HEK293 (cell line): ENCODE measurements around the gene RGS12.
A peak's percentile ranks its signal among the peaks of the same experiment; 100 is the strongest.

Experiments used
- GLI4 ChIP-seq: fragments of 450-650 bp; formaldehyde crosslinking; IDR thresholded peaks from 2 replicates; pipeline ENCODE4 v1.5.1; 2016; ENCODE audit warnings: missing biosample characterization, missing genetic modification characterization
- GLIS2 ChIP-seq: fragments of 450-650 bp; formaldehyde crosslinking; IDR thresholded peaks from 2 replicates; pipeline ENCODE4 v1.5.1; 2016; ENCODE audit warnings: missing biosample characterization, missing genetic modification characterization
- KLF16 ChIP-seq: fragments of 450-650 bp; formaldehyde crosslinking; IDR thresholded peaks from 2 replicates; pipeline ENCODE4 v1.5.1; 2017; ENCODE audit warnings: missing biosample characterization, missing genetic modification characterization
- PBX3 ChIP-seq: sonication (generic); formaldehyde crosslinking; IDR thresholded peaks from 2 replicates; pipeline ENCODE4 v1.8.1; 2022; ENCODE audit warnings: mild to moderate bottlenecking, moderate library complexity, missing genetic modification reagents
- PRDM1 ChIP-seq: fragments of 450-650 bp; formaldehyde crosslinking; IDR thresholded peaks from 2 replicates; pipeline ENCODE4; 2016; ENCODE audit warnings: missing biosample characterization, missing genetic modification characterization
- REST ChIP-seq: fragments of 450-650 bp; formaldehyde crosslinking; IDR thresholded peaks from 2 replicates; pipeline ENCODE4 v1.5.1; 2016; ENCODE audit warnings: missing biosample characterization, missing genetic modification characterization
- SALL2 ChIP-seq: fragments of 450-650 bp; formaldehyde crosslinking; IDR thresholded peaks from 2 replicates; pipeline ENCODE4 v1.5.0; 2017; ENCODE audit warnings: missing biosample characterization, mild to moderate bottlenecking, missing genetic modification characterization, borderline replicate concordance
- SP3 ChIP-seq: fragments of 450-650 bp; formaldehyde crosslinking; IDR thresholded peaks from 2 replicates; pipeline ENCODE4 v1.5.1; 2016; ENCODE audit warnings: missing biosample characterization, missing genetic modification characterization
- SP7 ChIP-seq: fragments of 450-650 bp; formaldehyde crosslinking; IDR thresholded peaks from 2 replicates; pipeline ENCODE4 v1.5.1; 2016; ENCODE audit warnings: missing biosample characterization, missing genetic modification characterization
- ZBTB11 ChIP-seq: fragments of 450-650 bp; formaldehyde crosslinking; conservative IDR thresholded peaks from 2 replicates; pipeline ENCODE4 v1.5.1; 2016; ENCODE audit warnings: low read depth, missing biosample characterization, missing genetic modification characterization
- ZBTB26 ChIP-seq: fragments of 450-650 bp; formaldehyde crosslinking; optimal IDR thresholded peaks from 2 replicates; pipeline ENCODE3; 2016; ENCODE audit warnings: missing biosample characterization, mild to moderate bottlenecking, missing genetic modification characterization
- ZBTB44 ChIP-seq: fragments of 450-650 bp; IDR thresholded peaks from 2 replicates; pipeline ENCODE4 v1.5.1; 2018; ENCODE audit warnings: missing biosample characterization, mild to moderate bottlenecking, missing genetic modification characterization
- ZBTB8A ChIP-seq: fragments of 450-650 bp; formaldehyde crosslinking; IDR thresholded peaks from 2 replicates; pipeline ENCODE4 v1.5.1; 2016; ENCODE audit warnings: missing biosample characterization, missing genetic modification characterization
- ZFP3 ChIP-seq: fragments of 450-650 bp; formaldehyde crosslinking; IDR thresholded peaks from 2 replicates; pipeline ENCODE4 v1.5.1; 2016; ENCODE audit warnings: low read depth, missing biosample characterization, missing genetic modification characterization
- ZIC2 ChIP-seq: fragments of 450-650 bp; formaldehyde crosslinking; IDR thresholded peaks from 2 replicates; pipeline ENCODE4 v1.5.1; 2016; ENCODE audit warnings: missing biosample characterization, missing genetic modification characterization
- ZNF132 ChIP-seq: fragments of 450-650 bp; formaldehyde crosslinking; IDR thresholded peaks from 2 replicates; pipeline ENCODE4 v1.5.1; 2017; ENCODE audit warnings: missing biosample characterization, missing genetic modification characterization, borderline replicate concordance
- ZNF138 ChIP-seq: fragments of 450-650 bp; formaldehyde crosslinking; IDR thresholded peaks from 2 replicates; pipeline ENCODE4 v1.5.1; 2016; ENCODE audit warnings: missing biosample characterization, missing genetic modification characterization, borderline replicate concordance
- ZNF23 ChIP-seq: fragments of 450-650 bp; formaldehyde crosslinking; IDR thresholded peaks from 2 replicates; pipeline ENCODE4 v1.5.1; 2016; ENCODE audit warnings: missing biosample characterization, missing genetic modification characterization, borderline replicate concordance
- ZNF280D ChIP-seq: fragments of 450-650 bp; formaldehyde crosslinking; IDR thresholded peaks from 2 replicates; pipeline ENCODE4 v1.5.1; 2016; ENCODE audit warnings: missing biosample characterization, missing genetic modification characterization
- ZNF366 ChIP-seq: fragments of 450-650 bp; formaldehyde crosslinking; conservative IDR thresholded peaks from 2 replicates; pipeline ENCODE4 v1.5.1; 2016; ENCODE audit warnings: missing biosample characterization, missing genetic modification characterization
- ZNF514 ChIP-seq: fragments of 450-650 bp; formaldehyde crosslinking; IDR thresholded peaks from 2 replicates; pipeline ENCODE4 v1.5.1; 2016; ENCODE audit warnings: missing biosample characterization, missing genetic modification characterization
- ZNF561 ChIP-seq: fragments of 450-650 bp; IDR thresholded peaks from 2 replicates; pipeline ENCODE4 v1.5.1; 2018; ENCODE audit warnings: missing biosample characterization, missing genetic modification characterization, borderline replicate concordance
- ZNF621 ChIP-seq: fragments of 450-650 bp; formaldehyde crosslinking; IDR thresholded peaks from 2 replicates; pipeline ENCODE4 v1.5.1; 2017; ENCODE audit warnings: missing biosample characterization, missing genetic modification characterization
- ZNF660 ChIP-seq: fragments of 450-650 bp; IDR thresholded peaks from 2 replicates; pipeline ENCODE4 v1.5.1; 2018; ENCODE audit warnings: missing biosample characterization, mild to moderate bottlenecking, missing genetic modification characterization
- ZNF664 ChIP-seq: fragments of 450-650 bp; formaldehyde crosslinking; IDR thresholded peaks from 2 replicates; pipeline ENCODE4 v1.5.1; 2016; ENCODE audit warnings: missing biosample characterization, missing genetic modification characterization

The RGS12 gene

GRCh38 chr4:3291969-3292570, 751 bp upstream of the RGS12 start (continued):
- TF ChIP-seq PBX3 (0 out of 2 replicates have a peak, but pooled peaks have one; percentile 25), PRDM1 (tag by site-specific recombination) (no peak), ZIC2 (tag by site-specific recombination) (peak; percentile 70), REST (no peak), ZNF132 (tag by site-specific recombination) (no peak), KLF16 (peak; percentile 13; the same call in 1 of the 2 replicates), SP7 (tag by site-specific recombination) (peak; percentile 18), ZBTB11 (no peak), ZNF621 (tag by site-specific recombination) (no peak), SP3 (no peak), ZBTB44 (no peak), ZNF138 (tag by site-specific recombination) (no peak), ZNF660 (tag by site-specific recombination) (no peak), ZFP3 (tag by site-specific recombination) (no peak), ZNF561 (0 out of 2 replicates have a peak, but pooled peaks have one; percentile 38), ZNF366 (tag by site-specific recombination) (peak; percentile 63; the same call in 1 of the 2 replicates), GLI4 (tag by site-specific recombination) (no peak), ZNF280D (tag by site-specific recombination) (no peak), ZBTB26 (tag by site-specific recombination) (no peak), GLIS2 (no peak), ZBTB8A (tag by site-specific recombination) (peak; percentile 52; the same call in 1 of the 2 replicates), ZNF23 (tag by site-specific recombination) (no peak), SALL2 (no peak), ZNF514 (no peak), ZNF664 (tag by site-specific recombination) (no peak)
